SK-N-SH (cell line): ENCODE data around the gene SUSD3. TPM values are rescaled to one million over a fixed set of nuclear protein-coding genes. Genes with fewer than 3 reads are reported as not detected.

Experiments
- CTCF ChIA-PET: fragments of 300-600, 350-600 bp; formaldehyde crosslinking; extraction: SDS; loops from one replicate; lab custom pipeline; 2021; lab: Yijun Ruan, JAX
- POLR2A ChIA-PET: fragments of 350-600 bp; sonication (Branson Sonifier 250); formaldehyde crosslinking; extraction: SDS; loops from one replicate; lab custom pipeline; 2020; ENCODE audit warnings: antibody characterized with exemption, inconsistent platforms; lab: Yijun Ruan, JAX
- DNase-seq: peaks from one replicate; pipeline ENCODE4 v3.0.0; 2012
- H2AFZ ChIP-seq: fragments of 200-600 bp; sonication (generic); 2 replicates; pipeline ENCODE4 v1.8.1; 2016; ENCODE audit warnings: antibody characterized with exemption, mild to moderate bottlenecking, low read depth
- H3F3A ChIP-seq: fragments of 200-600 bp; sonication (generic); replicated peaks from 2 replicates; pipeline ENCODE3; 2016; ENCODE audit warnings: antibody characterized with exemption, mild to moderate bottlenecking; ENCODE audit not compliant: insufficient read depth
- H3K27ac ChIP-seq, 2 experiments: fragments of 200-500 bp in 1 of 2; fragments of 200-600 bp in 1 of 2; sonication (Bioruptor generic) in 1 of 2; sonication (generic), shearing (Covaris generic) in 1 of 2; 2 replicates each; pipeline versions ENCODE4 v1.5.1 to v1.6.1; 2014 to 2016; ENCODE audit warnings: low read depth in 2 of 2, inconsistent platforms in 1 of 2, low read length in 1 of 2, mild to moderate bottlenecking in 1 of 2, mixed read lengths in 1 of 2
- H3K27me3 ChIP-seq: fragments of 200-600 bp; sonication (generic), shearing (Covaris generic); 2 replicates; pipeline ENCODE4 v1.6.1; 2016; ENCODE audit warnings: mixed run types; ENCODE audit not compliant: insufficient read depth
- H3K36me3 ChIP-seq, 2 experiments: fragments of 200-500 bp in 1 of 2; fragments of 200-600 bp in 1 of 2; sonication (Bioruptor generic) in 1 of 2; sonication (generic) in 1 of 2; replicated peaks in 1 of 2; 2 replicates each; pipeline versions ENCODE3 to v1.5.1; 2014 to 2016; ENCODE audit warnings: low read length in 1 of 2, mild to moderate bottlenecking in 1 of 2; ENCODE audit not compliant: insufficient read depth in 2 of 2, control insufficient read depth in 1 of 2
- H3K4me1 ChIP-seq, 2 experiments: fragments of 200-500 bp in 1 of 2; fragments of 200-600 bp in 1 of 2; sonication (Bioruptor generic) in 1 of 2; sonication (generic), shearing (Covaris generic) in 1 of 2; 2 replicates each; pipeline versions ENCODE4 v1.5.1 to v1.6.1; 2014 to 2016; ENCODE audit warnings: low read depth in 1 of 2, low read length in 1 of 2, mixed run types in 1 of 2; ENCODE audit not compliant: insufficient read depth in 2 of 2, control insufficient read depth in 1 of 2
- H3K4me2 ChIP-seq: fragments of 200-600 bp; sonication (generic), shearing (Covaris generic); 2 replicates; pipeline ENCODE4 v1.6.1; 2017; ENCODE audit warnings: mixed run types
- H3K4me3 ChIP-seq, 2 experiments: fragments of 200-500 bp in 1 of 2; fragments of 200-600 bp in 1 of 2; sonication (Bioruptor generic) in 1 of 2; sonication (generic), shearing (Covaris generic) in 1 of 2; 2 replicates each; pipeline versions ENCODE4 v1.5.1 to v1.8.1; 2014 to 2016; ENCODE audit warnings: low read depth in 2 of 2, inconsistent platforms in 1 of 2, low read length in 1 of 2, mild to moderate bottlenecking in 1 of 2, mixed read lengths in 1 of 2, moderate library complexity in 1 of 2
- H3K79me2 ChIP-seq: fragments of 200-600 bp; sonication (generic); 2 replicates; pipeline ENCODE4 v1.8.1; 2017; ENCODE audit warnings: mild to moderate bottlenecking; ENCODE audit not compliant: insufficient read depth
- H3K9ac ChIP-seq: fragments of 200-600 bp; sonication (generic); 2 replicates; pipeline ENCODE4 v1.6.1; 2017; ENCODE audit warnings: mixed run types
- H3K9me2 ChIP-seq: fragments of 200-600 bp; sonication (generic); 2 replicates; pipeline ENCODE4 v1.6.1; 2017; ENCODE audit warnings: mixed run types
- H3K9me3 ChIP-seq: fragments of 200-600 bp; sonication (generic); 2 replicates; pipeline ENCODE4 v1.6.1; 2017; ENCODE audit warnings: mixed run types, mild to moderate bottlenecking, moderate library complexity
- H4K20me1 ChIP-seq: fragments of 200-600 bp; sonication (generic); 2 replicates; pipeline ENCODE4 v1.6.1; 2017; ENCODE audit warnings: mild to moderate bottlenecking, mixed run types; ENCODE audit not compliant: insufficient read depth
- CHD2 ChIP-seq: fragments of 150-350 bp; IDR thresholded peaks from 2 replicates; pipeline ENCODE4 v1.6.1; 2018; ENCODE audit warnings: low read length; ENCODE audit not compliant: partially characterized antibody
- ELF1 ChIP-seq: IDR thresholded peaks from 2 replicates; pipeline ENCODE4 v1.4.0; 2012
- EP300 ChIP-seq, 2 experiments: IDR thresholded peaks; 2 replicates each; pipeline versions ENCODE4 v1.4.0 to v1.6.1; 2012; ENCODE audit warnings: borderline replicate concordance in 1 of 2, low read depth in 1 of 2, low read length in 1 of 2
- EZH2phosphoT487 ChIP-seq: fragments of 200-600 bp; sonication (generic); IDR thresholded peaks from 2 replicates; pipeline ENCODE4 v1.6.1; 2017; ENCODE audit warnings: low read depth, mixed run types, mild to moderate bottlenecking, antibody characterized with exemption, moderate library complexity, borderline replicate concordance
- FOXM1 ChIP-seq: IDR thresholded peaks from 2 replicates; pipeline ENCODE4 v1.4.0; 2012; ENCODE audit warnings: low read depth, mild to moderate bottlenecking
- GABPA ChIP-seq: IDR thresholded peaks from 2 replicates; pipeline ENCODE4 v1.4.0; 2012; ENCODE audit warnings: low read depth, mild to moderate bottlenecking
- GATA2 ChIP-seq: sonication (generic); formaldehyde crosslinking; IDR thresholded peaks from 2 replicates; pipeline ENCODE4 v1.5.0; 2020; ENCODE audit warnings: mild to moderate bottlenecking, missing genetic modification reagents
- JUND ChIP-seq: IDR thresholded peaks from 2 replicates; pipeline ENCODE4 v1.4.0; 2012
- MEF2A ChIP-seq: IDR thresholded peaks from 2 replicates; pipeline ENCODE4 v1.4.0; 2012; ENCODE audit warnings: low read depth, borderline replicate concordance
- RFX5 ChIP-seq: IDR thresholded peaks from 2 replicates; pipeline ENCODE4 v1.6.1; 2012; ENCODE audit warnings: mild to moderate bottlenecking, improper control_type of control experiment, low read length
- SMC3 ChIP-seq: IDR thresholded peaks from 2 replicates; pipeline ENCODE4 v1.6.1; 2012; ENCODE audit warnings: low read depth, low read length, improper control_type of control experiment
- TEAD4 ChIP-seq: IDR thresholded peaks from 2 replicates; pipeline ENCODE4 v1.4.0; 2012; ENCODE audit warnings: mild to moderate bottlenecking, borderline replicate concordance; ENCODE audit not compliant: insufficient read depth
- USF2 ChIP-seq: fragments of 150-350 bp; IDR thresholded peaks from 2 replicates; pipeline ENCODE4 v1.6.1; 2017; ENCODE audit warnings: antibody characterized with exemption, low read length, low read depth, borderline replicate concordance
- WGBS: methylation state at CpG from one replicate; pipeline ENCODE4 v1.1.6; 2017; ENCODE audit warnings: low lambda C conversion rate; 5-methylcytosine and 5-hydroxymethylcytosine counted together
- polyA plus RNA-seq, 3 experiments: library from polyadenylated mRNA; depleted of rRNA; stranded (reverse); fragments of >200 nt; gene quantifications; 2 replicates each; pipeline ENCODE4 v1.2.3, GENCODE V29; 2012
- TF ChIP-seq, protein P1 (sequence below): IDR thresholded peaks from 2 replicates; pipeline ENCODE4 v1.4.0; 2012; ENCODE audit warnings: low read depth
- TF ChIP-seq, protein P2 (sequence below): fragments of 200-600 bp; sonication (generic); IDR thresholded peaks from 2 replicates; pipeline ENCODE4 v1.6.1; 2017; ENCODE audit warnings: antibody characterized with exemption, mild to moderate bottlenecking, moderate library complexity
- TF ChIP-seq, protein P3 (sequence below): IDR thresholded peaks from 2 replicates; pipeline ENCODE4; 2012

Gene SUSD3
- polyA plus RNA-seq, 1 of the 3 experiments (the other 2 are of a cell fraction): 0.49 TPM

- Histone ChIP-seq H3K9me3 (no peaks in the 10 kb centered on the region), H3K4me1 (peaks cover 0 to 19% of the 10 kb centered on the region in 2 experiments; a peak in 1 of 4 replicates), H2AFZ (no peak overlapping the region), H3K9me2 (no peaks in the 10 kb centered on the region), H3K4me3 (no peak overlapping the region), H3K9ac (no peak overlapping the region), H3K27ac (no peak overlapping the region), H3K4me2 (no peak overlapping the region), H3F3A (no peaks in the 10 kb centered on the region), H3K79me2 (no peaks in the 10 kb centered on the region), H4K20me1 (no peaks in the 10 kb centered on the region), H3K36me3 (no peaks in the 10 kb centered on the region), H3K27me3 (no peaks in the 10 kb centered on the region)
- ChIA-PET POLR2A (no interaction called here), CTCF (interaction anchor here (0.9 kb wide), 1 partner anchor 14 kb away, joined by 3 read pairs; no protein-coding TSS in a partner anchor)
- WGBS: 66% methylated on average over 15 of the region's 23 CpGs
- no peak for DNase-seq
- TF ChIP-seq, protein P1, sequence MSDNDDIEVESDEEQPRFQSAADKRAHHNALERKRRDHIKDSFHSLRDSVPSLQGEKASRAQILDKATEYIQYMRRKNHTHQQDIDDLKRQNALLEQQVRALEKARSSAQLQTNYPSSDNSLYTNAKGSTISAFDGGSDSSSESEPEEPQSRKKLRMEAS: no peak
These were observed 35.6 kb upstream of the SUSD3 start for GRCh38 chr9:93022721-93023520.

DNA sequence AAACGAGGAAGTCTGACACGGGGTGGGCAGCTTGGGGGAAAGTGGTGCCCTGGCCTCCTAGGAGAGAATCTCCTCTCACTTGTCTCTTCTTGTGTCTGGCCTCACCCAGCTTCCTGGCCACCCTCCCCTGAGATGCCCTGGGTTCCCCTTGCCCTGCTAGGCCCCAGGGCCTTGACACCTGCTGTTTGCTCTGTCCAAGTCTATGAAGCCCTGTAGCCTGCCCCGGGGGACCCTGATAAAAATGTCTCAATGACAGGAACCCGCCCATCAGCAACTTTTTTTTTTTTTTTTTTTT is 35.0 kb upstream of the SUSD3 start:
- H3K27ac ChIP-seq: no peak overlapping the region
- H3K27me3 ChIP-seq: no peaks in the 10 kb centered on the region
- CTCF ChIA-PET: interaction anchor here (0.9 to 1.3 kb wide), 2 partner anchors 13 kb away, joined by 3 read pairs; no protein-coding TSS in a partner anchor
- H3K36me3 ChIP-seq: no peaks in the 10 kb centered on the region
- 59% methylated on average over 4 of the region's 4 CpGs for WGBS
- H3K9me3 ChIP-seq: no peaks in the 10 kb centered on the region
- no peak overlapping the region for H2AFZ ChIP-seq
- H4K20me1 ChIP-seq: no peaks in the 10 kb centered on the region
- H3K79me2 ChIP-seq: no peaks in the 10 kb centered on the region
- H3F3A ChIP-seq: no peaks in the 10 kb centered on the region
- H3K4me3 ChIP-seq: no peak overlapping the region
- no peak overlapping the region for H3K4me2 ChIP-seq
- H3K4me1 ChIP-seq: peaks cover 0 to 19% of the 10 kb centered on the region in 2 experiments; a peak in 1 of 4 replicates
- no peaks in the 10 kb centered on the region for H3K9me2 ChIP-seq
- POLR2A ChIA-PET: no interaction called here
- H3K9ac ChIP-seq: no peak overlapping the region
- TF ChIP-seq EP300 (IDR thresholded peaks at IDR 0.05; ENCODE audit: borderline replicate concordance in 1 of 2, low read depth in 1 of 2, low read length in 1 of 2) (no peak), RFX5 (no peak), JUND (no peak), ELF1 (no peak), GABPA (no peak), TEAD4 (no peak)
- TF ChIP-seq, protein P2, sequence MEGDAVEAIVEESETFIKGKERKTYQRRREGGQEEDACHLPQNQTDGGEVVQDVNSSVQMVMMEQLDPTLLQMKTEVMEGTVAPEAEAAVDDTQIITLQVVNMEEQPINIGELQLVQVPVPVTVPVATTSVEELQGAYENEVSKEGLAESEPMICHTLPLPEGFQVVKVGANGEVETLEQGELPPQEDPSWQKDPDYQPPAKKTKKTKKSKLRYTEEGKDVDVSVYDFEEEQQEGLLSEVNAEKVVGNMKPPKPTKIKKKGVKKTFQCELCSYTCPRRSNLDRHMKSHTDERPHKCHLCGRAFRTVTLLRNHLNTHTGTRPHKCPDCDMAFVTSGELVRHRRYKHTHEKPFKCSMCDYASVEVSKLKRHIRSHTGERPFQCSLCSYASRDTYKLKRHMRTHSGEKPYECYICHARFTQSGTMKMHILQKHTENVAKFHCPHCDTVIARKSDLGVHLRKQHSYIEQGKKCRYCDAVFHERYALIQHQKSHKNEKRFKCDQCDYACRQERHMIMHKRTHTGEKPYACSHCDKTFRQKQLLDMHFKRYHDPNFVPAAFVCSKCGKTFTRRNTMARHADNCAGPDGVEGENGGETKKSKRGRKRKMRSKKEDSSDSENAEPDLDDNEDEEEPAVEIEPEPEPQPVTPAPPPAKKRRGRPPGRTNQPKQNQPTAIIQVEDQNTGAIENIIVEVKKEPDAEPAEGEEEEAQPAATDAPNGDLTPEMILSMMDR: no peak
- TF ChIP-seq, all 33 proteins: peak for 0
- DNase-seq: no peak

- Histone ChIP-seq H3K4me3 (no peak overlapping the region), H2AFZ (no peak overlapping the region), H3K4me1 (peaks cover 0 to 19% of the 10 kb centered on the region in 2 experiments; a peak in 1 of 4 replicates), H3K36me3 (no peaks in the 10 kb centered on the region), H3K4me2 (no peak overlapping the region), H3K9ac (no peak overlapping the region), H3F3A (no peaks in the 10 kb centered on the region), H4K20me1 (no peaks in the 10 kb centered on the region), H3K27ac (no peak overlapping the region; a peak in 1 of 4 replicates), H3K79me2 (no peaks in the 10 kb centered on the region), H3K9me2 (no peaks in the 10 kb centered on the region), H3K9me3 (no peaks in the 10 kb centered on the region), H3K27me3 (no peaks in the 10 kb centered on the region)
- WGBS: 31% methylated on average over 2 of the region's 4 CpGs
- CTCF ChIA-PET: interaction anchor here (1.1 to 1.3 kb wide), 2 partner anchors 14 to 21 kb away, joined by 3 to 8 read pairs; no protein-coding TSS in a partner anchor
- DNase-seq: no peak
- POLR2A ChIA-PET: no interaction called here
- TF ChIP-seq CHD2 (no peak), SMC3 (no peak), USF2 (no peak), FOXM1 (no peak), GATA2 (no peak), EP300 (IDR thresholded peaks at IDR 0.05; ENCODE audit: borderline replicate concordance in 1 of 2, low read depth in 1 of 2, low read length in 1 of 2) (no peak), EZH2phosphoT487 (no peak), TEAD4 (no peak), MEF2A (no peak), GABPA (no peak)
- TF ChIP-seq, protein P3, sequence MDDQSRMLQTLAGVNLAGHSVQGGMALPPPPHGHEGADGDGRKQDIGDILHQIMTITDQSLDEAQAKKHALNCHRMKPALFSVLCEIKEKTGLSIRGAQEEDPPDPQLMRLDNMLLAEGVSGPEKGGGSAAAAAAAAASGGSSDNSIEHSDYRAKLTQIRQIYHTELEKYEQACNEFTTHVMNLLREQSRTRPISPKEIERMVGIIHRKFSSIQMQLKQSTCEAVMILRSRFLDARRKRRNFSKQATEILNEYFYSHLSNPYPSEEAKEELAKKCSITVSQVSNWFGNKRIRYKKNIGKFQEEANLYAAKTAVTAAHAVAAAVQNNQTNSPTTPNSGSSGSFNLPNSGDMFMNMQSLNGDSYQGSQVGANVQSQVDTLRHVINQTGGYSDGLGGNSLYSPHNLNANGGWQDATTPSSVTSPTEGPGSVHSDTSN: no peak
- TF ChIP-seq, protein P1: no peak
These were observed 33.9 kb upstream of the SUSD3 start for GRCh38 chr9:93024646-93024910.
